ENCODE measurements around the gene ZNF597.
"Not testable (repeated sequence)": the region's sequence is repeated elsewhere in the genome, so short reads cannot be mapped to it uniquely, and the experiment has no call there.

ZNF597 gene

GRCh38 chr16:3481696-3482658 lies 38.7 kb upstream of the ZNF597 start:
- Mint-ChIP-seq H3K27me3 (no peaks in the 10 kb centered on the region), H3K4me3 (no peak overlapping the region), H3K4me1 (no peaks in the 10 kb centered on the region), H3K36me3 (peaks cover 38% of the 10 kb centered on the region), H3K27ac (no peak overlapping the region), H3K9me3 (no peaks in the 10 kb centered on the region)
- CTCF ChIA-PET: no interaction called here
- DNase-seq: no peak

DNA sequence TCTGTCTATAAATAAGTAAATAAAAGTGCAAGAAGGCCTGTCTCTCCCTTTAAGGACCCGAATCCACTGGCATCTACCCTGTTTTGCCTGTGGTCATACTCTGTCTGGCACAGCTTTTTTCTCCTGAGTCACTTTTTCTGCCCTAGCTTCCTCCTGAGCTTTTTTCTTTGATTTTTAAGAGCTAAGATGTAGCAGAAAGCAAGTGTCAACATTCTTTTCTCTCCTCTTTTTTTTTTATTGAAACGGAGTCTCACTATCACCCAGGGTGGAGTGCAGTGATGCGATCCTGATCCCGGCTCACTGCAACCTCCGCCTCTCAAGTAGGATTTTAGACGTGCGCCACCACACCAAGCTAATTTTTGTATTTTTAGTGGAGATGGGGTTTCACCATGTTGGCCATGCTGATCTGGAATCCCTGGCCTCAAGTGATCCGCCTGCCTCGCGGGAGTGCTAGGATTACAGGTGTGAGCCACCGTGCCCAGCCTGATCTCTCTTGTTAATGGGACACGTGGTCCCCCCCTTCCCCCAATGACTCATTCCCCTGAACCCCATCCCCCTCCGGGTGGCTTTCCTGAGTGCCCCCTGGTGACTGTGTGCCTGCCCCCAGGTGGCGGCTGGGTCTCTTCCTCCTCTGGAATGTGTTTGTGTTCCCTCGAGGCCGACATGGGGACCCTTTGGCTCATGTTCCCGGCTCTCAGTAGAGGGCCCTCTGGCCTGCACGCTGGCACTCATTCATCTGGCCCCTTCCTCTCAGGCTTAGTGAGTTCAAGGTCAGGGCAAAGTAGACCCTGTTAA lies 37.8 kb upstream of the ZNF597 start:
- H3K36me3 Mint-ChIP-seq: peaks cover 40% of the 10 kb centered on the region
- CTCF ChIA-PET: no interaction called here
- H3K27ac Mint-ChIP-seq: no peak overlapping the region

DNA sequence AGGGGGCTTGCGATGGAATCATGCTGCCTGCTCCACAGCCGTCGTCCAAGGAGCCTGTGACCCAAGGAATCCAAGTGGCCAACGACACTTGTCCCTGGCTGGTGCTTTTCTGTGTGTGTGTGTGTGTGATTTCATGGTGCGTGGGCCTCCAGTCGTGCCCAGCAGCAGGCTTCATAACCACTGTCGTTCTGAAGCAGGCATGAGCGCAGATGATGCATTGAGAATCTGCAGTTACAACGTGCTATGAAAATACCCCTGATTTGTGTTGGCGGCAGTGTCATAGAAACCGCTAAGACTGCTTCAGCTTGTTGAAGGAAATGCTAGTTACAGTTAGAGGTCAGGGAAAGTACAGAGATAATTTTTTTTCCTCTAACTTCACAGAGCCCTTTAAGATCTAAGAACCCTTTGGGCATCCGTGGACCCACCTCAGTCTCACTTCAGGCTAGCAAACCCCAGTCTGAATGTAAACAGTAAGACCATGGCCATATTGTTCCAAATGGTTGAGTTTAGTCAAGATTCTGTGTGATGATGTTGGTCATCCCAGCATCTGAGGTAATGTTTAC lies 36.4 kb upstream of the ZNF597 start:
- Mint-ChIP-seq H3K36me3 (peaks cover 38% of the 10 kb centered on the region), H3K27me3 (no peaks in the 10 kb centered on the region), H3K4me1 (no peaks in the 10 kb centered on the region), H3K27ac (no peak overlapping the region), H3K9me3 (no peaks in the 10 kb centered on the region), H3K4me3 (no peak overlapping the region)
- CTCF ChIA-PET: no interaction called here
- DNase-seq: no peak

More for the DNA sequence above, 37.8 kb upstream of the ZNF597 start:
- Mint-ChIP-seq H3K4me1 (no peaks in the 10 kb centered on the region), H3K4me3 (no peak overlapping the region), H3K9me3 (no peaks in the 10 kb centered on the region), H3K27me3 (no peaks in the 10 kb centered on the region)
- DNase-seq: no peak

DNA sequence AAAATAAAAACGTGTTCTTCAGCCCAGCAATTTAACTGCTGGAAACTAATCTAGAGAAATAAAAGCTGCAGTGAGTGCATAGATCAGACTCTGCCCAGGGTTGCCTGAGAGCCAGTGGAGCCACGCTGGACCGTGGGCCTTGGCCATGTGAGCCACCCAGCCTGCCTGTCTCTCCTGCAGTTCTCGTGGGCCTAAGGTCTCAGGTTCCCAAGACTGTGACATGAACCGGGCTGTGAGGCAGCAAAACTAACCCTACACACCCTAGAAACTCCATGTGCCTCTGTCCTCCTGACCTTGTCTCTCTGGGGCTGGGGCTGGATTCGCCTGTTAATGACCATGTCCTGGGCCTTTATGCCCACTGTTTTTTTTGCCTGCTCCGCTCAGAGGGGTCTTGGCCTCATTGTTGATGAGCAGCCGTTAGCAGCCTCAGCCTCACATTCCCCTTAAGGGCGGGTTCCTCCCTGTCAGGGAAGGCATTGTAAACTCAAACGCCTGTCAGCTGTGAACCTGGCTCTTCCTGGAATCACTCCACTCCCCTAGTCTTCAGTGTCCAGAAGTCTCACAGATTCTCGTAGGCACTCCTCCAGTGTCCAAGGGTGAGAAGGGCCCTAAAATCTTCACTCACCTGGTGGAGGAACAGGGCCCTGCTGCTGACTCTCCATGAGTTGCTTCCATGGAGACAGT lies 35.1 kb upstream of the ZNF597 start:
- DNase-seq: no peak
- peaks cover 38% of the 10 kb centered on the region for H3K36me3 Mint-ChIP-seq
- CTCF ChIA-PET: no interaction called here
- no peak overlapping the region for H3K4me3 Mint-ChIP-seq
- H3K27ac Mint-ChIP-seq: no peak overlapping the region
- no peaks in the 10 kb centered on the region for H3K9me3 Mint-ChIP-seq
- H3K27me3 Mint-ChIP-seq: no peaks in the 10 kb centered on the region
- H3K4me1 Mint-ChIP-seq: no peaks in the 10 kb centered on the region

GRCh38 chr16:3476409-3476808 lies 33.1 kb upstream of the ZNF597 start:
- Mint-ChIP-seq H3K27ac (no peak overlapping the region), H3K27me3 (no peaks in the 10 kb centered on the region), H3K9me3 (no peaks in the 10 kb centered on the region), H3K36me3 (peaks cover 29% of the 10 kb centered on the region), H3K4me3 (no peak overlapping the region), H3K4me1 (peaks cover 6% of the 10 kb centered on the region)
- CTCF ChIA-PET: no interaction called here
- DNase-seq: no peak

DNA sequence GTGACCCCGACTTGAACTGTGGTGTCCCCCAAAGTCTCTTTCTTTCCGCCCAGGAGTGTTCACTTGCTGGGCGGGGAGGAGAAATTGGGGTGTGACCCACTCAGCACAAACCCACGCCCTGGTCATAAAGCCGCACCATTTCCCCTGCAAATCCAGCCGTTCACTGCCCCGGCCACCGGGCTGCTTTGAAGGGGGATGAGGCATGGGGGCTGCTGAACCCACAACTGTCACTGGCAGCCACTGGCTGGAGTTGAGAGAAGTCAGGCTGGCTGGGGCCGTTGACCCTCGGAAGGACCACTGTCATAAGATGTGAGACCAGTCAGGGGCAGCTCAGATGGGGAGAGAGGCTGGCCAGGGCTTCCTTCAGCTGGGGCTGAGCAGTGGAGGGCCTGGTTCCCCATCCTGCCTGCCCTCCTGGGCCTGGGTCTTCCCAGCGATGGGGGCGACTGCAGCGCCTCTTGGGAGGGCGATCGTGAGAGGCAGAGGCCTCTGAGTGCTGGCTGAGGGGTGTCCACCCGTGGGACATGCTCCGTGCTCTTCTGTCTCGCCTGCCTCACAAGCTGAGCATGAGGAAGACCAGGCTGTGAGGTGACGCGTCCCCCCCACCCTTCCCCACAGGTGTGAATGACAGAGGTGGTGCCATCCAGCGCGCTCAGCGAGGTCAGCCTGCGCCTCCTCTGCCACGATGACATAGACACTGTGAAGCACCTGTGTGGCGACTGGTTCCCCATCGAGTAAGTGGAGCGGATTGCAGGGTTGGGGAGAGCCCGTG lies 32.5 kb upstream of the ZNF597 start:
- H3K4me3 Mint-ChIP-seq: no peak overlapping the region
- H3K27ac Mint-ChIP-seq: no peak overlapping the region
- H3K9me3 Mint-ChIP-seq: no peaks in the 10 kb centered on the region
- H3K27me3 Mint-ChIP-seq: no peaks in the 10 kb centered on the region
- H3K4me1 Mint-ChIP-seq: peaks cover 6% of the 10 kb centered on the region
- peaks cover 28% of the 10 kb centered on the region for H3K36me3 Mint-ChIP-seq
- no peak for DNase-seq
- CTCF ChIA-PET: no interaction called here

DNA sequence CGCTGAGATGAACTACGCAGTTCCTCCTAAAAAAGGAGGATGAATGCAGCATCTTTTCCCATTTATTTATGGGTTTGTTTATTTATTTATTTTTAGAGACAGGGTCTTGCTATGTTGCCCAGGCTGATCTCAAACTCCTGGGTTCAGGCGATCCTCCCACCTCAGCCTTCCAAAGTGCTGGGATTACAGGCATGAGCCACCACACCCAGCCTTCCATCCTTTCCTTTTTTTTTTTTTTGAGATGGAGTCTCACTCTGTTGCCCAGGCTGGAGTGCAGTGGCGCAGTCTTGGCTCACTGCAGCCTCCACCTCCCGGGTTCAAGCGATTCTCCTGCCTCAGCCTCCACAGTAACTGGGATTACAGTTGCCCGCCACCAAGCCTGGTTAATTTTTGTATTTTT lies 31.6 kb upstream of the ZNF597 start:
- not testable (repeated sequence) for H3K27ac Mint-ChIP-seq, H3K9me3 Mint-ChIP-seq, H3K4me1 Mint-ChIP-seq, H3K4me3 Mint-ChIP-seq, H3K27me3 Mint-ChIP-seq, DNase-seq
- CTCF ChIA-PET: interaction anchor here (1.2 kb wide), 1 partner anchor 25 kb away, joined by 3 read pairs; no protein-coding TSS in a partner anchor
- peaks cover 27% of the 10 kb centered on the region for H3K36me3 Mint-ChIP-seq

DNA sequence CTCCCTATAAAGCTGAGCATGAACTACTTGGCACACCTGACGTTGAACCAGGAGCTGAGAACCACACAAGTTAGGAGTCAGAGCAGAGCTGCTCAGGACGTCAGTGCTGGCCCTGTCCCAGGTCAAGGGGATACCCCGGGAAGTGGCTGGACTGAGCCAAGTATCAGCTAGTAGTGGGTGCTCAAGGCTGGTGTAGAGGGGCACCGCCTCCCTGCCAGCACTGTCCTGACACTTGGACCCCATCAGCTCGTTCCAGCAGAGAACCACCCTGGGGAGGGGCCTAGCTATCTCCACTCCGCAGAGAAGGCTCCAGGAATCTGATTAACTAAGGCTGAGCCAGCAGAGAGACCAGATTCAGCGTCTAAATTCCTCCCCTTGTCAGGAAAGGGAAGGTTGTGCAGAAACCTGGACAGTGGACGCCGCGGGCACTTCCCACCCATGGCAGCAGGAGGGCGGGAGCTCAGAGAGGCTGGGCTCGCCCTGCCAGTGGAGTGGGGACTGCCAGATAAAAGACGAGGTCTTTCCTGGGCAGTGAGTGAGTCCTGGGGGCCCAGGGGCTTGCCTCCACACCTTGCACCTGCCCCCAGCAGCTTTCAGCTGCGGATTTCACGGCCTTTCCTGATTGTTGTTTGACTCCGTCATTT lies 31.0 kb upstream of the ZNF597 start:
- no peaks in the 10 kb centered on the region for H3K27me3 Mint-ChIP-seq
- H3K9me3 Mint-ChIP-seq: no peaks in the 10 kb centered on the region
- CTCF ChIA-PET: interaction anchor here (1.2 kb wide), 1 partner anchor 26 kb away, joined by 3 read pairs; no protein-coding TSS in a partner anchor
- no peak overlapping the region for H3K27ac Mint-ChIP-seq
- DNase-seq: no peak
- peaks cover 22% of the 10 kb centered on the region for H3K36me3 Mint-ChIP-seq
- peaks cover 6% of the 10 kb centered on the region for H3K4me1 Mint-ChIP-seq
- no peak overlapping the region for H3K4me3 Mint-ChIP-seq

DNA sequence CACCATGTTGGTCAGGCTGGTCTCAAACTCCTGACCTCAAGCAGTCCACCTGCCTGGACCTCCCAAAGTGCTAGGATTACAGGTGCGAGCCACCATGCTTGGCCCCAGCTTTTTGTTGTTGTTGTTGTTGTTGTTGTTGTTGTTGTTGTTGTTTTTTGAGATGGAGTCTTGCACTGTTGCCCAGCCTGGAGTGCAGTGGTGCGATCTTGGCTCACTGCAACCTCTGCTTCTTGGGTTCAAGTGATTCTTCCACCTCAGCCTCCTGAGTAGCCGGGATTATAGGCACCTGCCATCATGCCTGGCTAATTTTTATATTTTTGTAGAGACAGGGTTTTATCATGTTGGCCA lies 30.3 kb upstream of the ZNF597 start:
- H3K4me3 Mint-ChIP-seq, CTCF ChIA-PET, DNase-seq, H3K9me3 Mint-ChIP-seq, H3K27me3 Mint-ChIP-seq, H3K27ac Mint-ChIP-seq, H3K4me1 Mint-ChIP-seq: not testable (repeated sequence)
- peaks cover 18% of the 10 kb centered on the region for H3K36me3 Mint-ChIP-seq

DNA sequence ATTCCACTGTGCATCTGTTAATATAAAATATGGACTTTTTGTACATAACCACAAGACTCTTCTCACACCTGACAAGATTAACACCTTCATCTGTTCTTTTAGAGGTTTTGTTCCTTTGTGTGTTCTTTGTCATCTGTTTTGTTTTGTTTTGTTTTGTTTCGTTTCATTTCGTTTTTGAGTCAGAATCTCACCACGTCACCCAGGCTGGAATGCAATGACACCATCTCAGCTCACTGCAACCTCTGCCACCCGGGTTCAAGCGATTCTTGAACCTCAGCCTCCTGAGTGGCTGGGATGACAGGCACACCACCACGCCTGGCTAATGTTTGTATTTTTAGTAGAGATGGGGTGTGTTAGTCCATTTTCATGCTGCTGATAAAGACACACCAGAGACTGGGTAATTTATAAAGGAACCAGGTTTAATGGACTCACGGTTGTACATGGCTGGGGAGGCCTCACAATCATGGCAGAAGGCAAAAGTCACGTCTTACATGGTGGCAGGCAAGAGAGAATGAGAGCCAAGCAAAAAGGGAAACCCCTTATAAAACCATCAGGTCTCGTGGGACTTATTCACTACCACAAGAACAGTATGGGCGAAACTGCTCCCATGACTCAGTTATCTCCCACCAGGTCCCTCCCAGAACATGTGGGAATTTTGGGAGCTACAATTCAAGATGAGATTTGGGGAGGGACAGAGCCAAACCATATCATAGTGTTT lies 29.7 kb upstream of the ZNF597 start:
- CTCF ChIA-PET: no interaction called here
- Mint-ChIP-seq H3K4me1 (peaks cover 11% of the 10 kb centered on the region), H3K4me3 (no peak overlapping the region), H3K27ac (no peak overlapping the region), H3K9me3 (no peaks in the 10 kb centered on the region), H3K36me3 (peaks cover 20% of the 10 kb centered on the region), H3K27me3 (no peaks in the 10 kb centered on the region)
- DNase-seq: no peak

DNA sequence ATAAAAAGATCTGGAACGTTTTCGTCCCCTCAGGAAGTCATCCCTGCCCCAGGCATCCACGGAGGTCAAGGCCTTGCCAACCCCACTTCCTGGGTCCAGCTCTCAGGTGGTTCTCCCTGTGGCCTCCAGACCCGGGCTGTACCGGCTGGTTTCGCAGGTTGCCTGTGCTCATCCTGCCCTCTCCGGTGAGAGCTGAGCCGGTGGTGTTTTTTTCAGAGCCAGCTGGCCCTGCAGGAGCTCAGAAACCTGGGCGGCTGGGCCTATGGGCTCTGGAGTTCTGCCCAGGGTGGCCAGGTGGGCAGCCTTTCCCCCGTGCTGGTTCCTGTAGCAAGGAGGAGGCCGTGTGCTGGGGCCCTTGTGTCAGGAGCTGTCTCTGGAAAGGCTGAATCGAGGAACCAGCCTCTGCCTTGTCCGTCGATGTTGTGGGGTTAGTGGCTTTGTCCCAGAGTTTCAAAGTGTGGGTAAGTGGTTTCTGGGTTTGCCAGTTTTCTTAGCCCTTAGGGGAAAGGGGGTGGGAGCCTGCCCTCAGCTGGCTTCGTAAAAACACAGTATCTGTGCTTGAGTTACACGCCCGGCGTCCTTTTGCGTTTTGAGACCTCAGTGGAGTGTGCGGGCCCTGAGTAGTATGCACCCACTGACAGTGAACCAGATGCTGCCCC lies 28.3 kb upstream of the ZNF597 start:
- H3K9me3 Mint-ChIP-seq: no peaks in the 10 kb centered on the region
- DNase-seq: no peak
- no peak overlapping the region for H3K27ac Mint-ChIP-seq
- CTCF ChIA-PET: interaction anchor here (0.6 kb wide), 1 partner anchor 264 kb away, joined by 3 read pairs; no protein-coding TSS in a partner anchor
- H3K4me1 Mint-ChIP-seq: peaks cover 23% of the 10 kb centered on the region
- peaks cover 31% of the 10 kb centered on the region for H3K36me3 Mint-ChIP-seq
- no peaks in the 10 kb centered on the region for H3K27me3 Mint-ChIP-seq
- no peak overlapping the region for H3K4me3 Mint-ChIP-seq

DNA sequence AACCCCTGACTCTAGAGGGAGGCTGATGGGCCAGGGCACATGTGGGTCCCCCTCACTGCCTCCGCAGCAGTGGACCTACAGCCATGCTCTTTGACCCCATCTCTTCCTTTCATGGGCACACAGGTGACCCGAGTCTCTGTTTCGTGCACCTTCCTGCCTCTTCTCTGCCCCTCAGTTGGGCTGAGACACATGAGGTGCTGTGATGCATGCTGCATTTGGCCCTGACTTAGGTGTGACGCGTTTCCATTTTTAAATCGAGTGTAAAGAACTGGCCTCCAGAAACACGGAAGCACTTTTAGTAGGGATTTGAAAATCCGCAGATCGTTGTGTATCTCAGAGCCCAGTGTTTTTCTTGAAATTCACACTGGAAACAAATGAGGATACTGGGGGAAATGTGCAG lies 27.4 kb upstream of the ZNF597 start:
- DNase-seq: no peak
- Mint-ChIP-seq H3K27ac (peak overlapping the region; percentile 60), H3K9me3 (no peaks in the 10 kb centered on the region), H3K4me1 (peaks cover 26% of the 10 kb centered on the region), H3K4me3 (no peak overlapping the region), H3K27me3 (no peaks in the 10 kb centered on the region), H3K36me3 (peaks cover 34% of the 10 kb centered on the region)
- CTCF ChIA-PET: no interaction called here
